ENCODE measurements around the gene STEEP1.
A peak's percentile ranks its signal among the peaks of the same experiment; 100 is the strongest.

STEEP1 gene

DNA sequence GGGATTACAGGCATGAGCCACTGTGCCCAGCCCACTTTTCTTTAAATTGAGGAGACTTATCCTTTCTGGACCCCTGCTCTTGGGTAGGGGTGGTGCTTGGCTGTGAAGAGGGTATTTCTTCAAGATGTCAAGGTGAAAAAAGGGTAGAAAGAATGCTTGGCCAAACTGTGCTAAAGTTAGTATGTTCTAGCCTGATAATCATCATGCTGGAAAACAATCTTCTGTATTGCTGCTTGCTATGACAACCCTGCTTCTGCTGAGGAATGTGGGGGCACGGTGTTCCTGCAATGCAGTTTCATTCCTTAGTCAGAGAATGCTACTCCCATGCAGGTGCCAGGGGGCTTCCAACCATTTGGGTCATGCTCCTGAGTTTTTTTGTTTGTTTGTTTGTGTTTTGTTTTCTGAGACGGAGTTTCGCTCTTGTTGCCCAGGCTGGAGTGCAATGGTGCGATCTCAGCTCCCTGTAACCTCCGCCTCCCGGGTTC is 5.2 kb upstream of the STEEP1 start:
- no peak overlapping the region for H3K27ac Mint-ChIP-seq
- H3K4me3 Mint-ChIP-seq = no peak overlapping the region
- no peaks in the 10 kb centered on the region for H3K27me3 Mint-ChIP-seq
- H3K9me3 Mint-ChIP-seq = no peaks in the 10 kb centered on the region
- DNase-seq = no peak
- no peak for ATAC-seq
- no peaks in the 10 kb centered on the region for H3K36me3 Mint-ChIP-seq (ENCODE audit: low read depth)
- peaks cover 1% of the 10 kb centered on the region for H3K4me1 Mint-ChIP-seq

DNA sequence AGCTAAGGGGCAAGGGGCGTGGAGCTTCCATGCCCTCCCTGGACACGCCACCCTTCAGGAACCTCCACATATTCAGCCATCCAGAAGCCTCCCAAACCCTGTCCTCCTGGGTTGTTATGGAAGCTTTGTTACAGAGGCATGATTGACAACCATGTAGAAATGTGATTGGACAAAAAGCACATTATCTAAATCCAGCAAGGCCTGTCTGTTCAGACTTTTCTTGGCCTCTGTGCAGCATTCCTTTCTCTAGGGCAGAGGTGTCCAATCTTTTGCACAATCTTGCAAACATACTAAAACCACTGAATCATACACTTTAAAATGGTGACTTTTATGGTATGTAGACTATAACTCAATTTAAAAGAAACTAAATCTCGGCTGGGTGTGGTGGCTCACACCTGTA is 12.7 kb downstream of the STEEP1 start:
- no peaks in the 10 kb centered on the region for H3K27me3 Mint-ChIP-seq
- peaks cover 11% of the 10 kb centered on the region for H3K4me1 Mint-ChIP-seq
- H3K9me3 Mint-ChIP-seq = no peaks in the 10 kb centered on the region
- no peak overlapping the region for H3K27ac Mint-ChIP-seq
- H3K36me3 Mint-ChIP-seq (ENCODE audit: low read depth) = peaks cover 9% of the 10 kb centered on the region
- DNase-seq = no peak
- H3K4me3 Mint-ChIP-seq = no peak overlapping the region
- ATAC-seq = no peak

- Mint-ChIP-seq H3K4me3 (no peak overlapping the region), H3K36me3 (ENCODE audit: low read depth) (no peaks in the 10 kb centered on the region), H3K9me3 (no peaks in the 10 kb centered on the region), H3K4me1 (peaks cover 11% of the 10 kb centered on the region), H3K27me3 (no peaks in the 10 kb centered on the region), H3K27ac (no peak overlapping the region)
- DNase-seq (no peak), ATAC-seq (no peak)
Observed at GRCh38 chrX:119549327-119550016, 15.7 kb downstream of the STEEP1 start.

- no peaks in the 10 kb centered on the region for H3K36me3 Mint-ChIP-seq (ENCODE audit: low read depth)
- H3K4me1 Mint-ChIP-seq = no peaks in the 10 kb centered on the region
- no peaks in the 10 kb centered on the region for H3K9me3 Mint-ChIP-seq
- H3K4me3 Mint-ChIP-seq = no peak overlapping the region
- DNase-seq = no peak
- H3K27ac Mint-ChIP-seq = no peak overlapping the region
- ATAC-seq = no peak
- no peaks in the 10 kb centered on the region for H3K27me3 Mint-ChIP-seq
Observed at GRCh38 chrX:119541188-119541587, 24.0 kb downstream of the STEEP1 start.

DNA sequence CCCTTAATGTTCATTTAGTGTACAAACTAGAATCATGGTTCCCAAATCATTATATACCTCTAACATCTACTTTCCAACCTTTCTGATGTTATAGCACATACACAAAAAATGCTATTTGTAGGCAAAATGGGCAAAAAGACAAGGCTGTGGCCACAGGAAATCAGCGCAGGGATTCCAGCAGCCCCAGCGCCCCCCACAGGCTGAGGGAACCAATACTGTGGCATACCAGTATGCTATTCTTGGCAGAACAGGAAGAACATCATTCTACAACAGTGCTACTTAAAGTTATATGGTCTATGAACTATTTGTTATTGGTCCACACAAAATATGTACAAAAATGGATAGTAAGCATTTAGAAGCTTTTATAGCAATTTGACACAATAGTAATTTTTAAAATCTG is 25.3 kb downstream of the STEEP1 start:
- Mint-ChIP-seq H3K27me3 (no peaks in the 10 kb centered on the region), H3K36me3 (ENCODE audit: low read depth) (peaks cover 5% of the 10 kb centered on the region), H3K9me3 (no peaks in the 10 kb centered on the region), H3K4me1 (no peaks in the 10 kb centered on the region), H3K4me3 (no peak overlapping the region), H3K27ac (no peak overlapping the region)
- DNase-seq (peak; percentile 2), ATAC-seq (no peak)

DNA sequence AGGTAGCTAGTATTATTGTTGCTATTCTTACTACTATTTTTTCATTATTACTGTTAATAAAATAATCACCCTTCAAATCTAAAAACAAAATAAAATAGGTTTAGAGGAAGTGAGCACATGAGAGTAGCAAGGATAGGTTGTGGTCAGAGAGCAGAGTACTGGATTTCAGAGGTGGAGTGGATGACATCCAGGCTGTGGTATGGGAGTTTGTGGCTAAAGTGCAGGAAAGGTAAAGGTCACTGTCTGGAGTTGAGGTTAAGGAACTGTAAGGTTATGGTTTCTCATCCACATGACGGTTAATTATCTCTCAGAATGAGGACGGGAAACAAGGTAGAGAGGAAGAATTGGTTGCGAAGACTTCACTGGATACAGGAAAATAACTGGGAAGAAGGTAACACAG is 27.7 kb downstream of the STEEP1 start:
- no peaks in the 10 kb centered on the region for H3K4me1 Mint-ChIP-seq
- H3K9me3 Mint-ChIP-seq = no peaks in the 10 kb centered on the region
- ATAC-seq = no peak
- no peak for DNase-seq
- no peak overlapping the region for H3K27ac Mint-ChIP-seq
- no peaks in the 10 kb centered on the region for H3K27me3 Mint-ChIP-seq
- H3K36me3 Mint-ChIP-seq (ENCODE audit: low read depth) = peaks cover 5% of the 10 kb centered on the region
- no peak overlapping the region for H3K4me3 Mint-ChIP-seq

GRCh38 chrX:119529345-119530276 is 35.6 kb downstream of the STEEP1 start:
- DNase-seq (no peak), ATAC-seq (no peak)
- Mint-ChIP-seq H3K27me3 (no peaks in the 10 kb centered on the region), H3K27ac (no peak overlapping the region), H3K36me3 (ENCODE audit: low read depth) (peaks cover 3% of the 10 kb centered on the region), H3K9me3 (no peaks in the 10 kb centered on the region), H3K4me3 (no peak overlapping the region), H3K4me1 (no peaks in the 10 kb centered on the region)

DNA sequence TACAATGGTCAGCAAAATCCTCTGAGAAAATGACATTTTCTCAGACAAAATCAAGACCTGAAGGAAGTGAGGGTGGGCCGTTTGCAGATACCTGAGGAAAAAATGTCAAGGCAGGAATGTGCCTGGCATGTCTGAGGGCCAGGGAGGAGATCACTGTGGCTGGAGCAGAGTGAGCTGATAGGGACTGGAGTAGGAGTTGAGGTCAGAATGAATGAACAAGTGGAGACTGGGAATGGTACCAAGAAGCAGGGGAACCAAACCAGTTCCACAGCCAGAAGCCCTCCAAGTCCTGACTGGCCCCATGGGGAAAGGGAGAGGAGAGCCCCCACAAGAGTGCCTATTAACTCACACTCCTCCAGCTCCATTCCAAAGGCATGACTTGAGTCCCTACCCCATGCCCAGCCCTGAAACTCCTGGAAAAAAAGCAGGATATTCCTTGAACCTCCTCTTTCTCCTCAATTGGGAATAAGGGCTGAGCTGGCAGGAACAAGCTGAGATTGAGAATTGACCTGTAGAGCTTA is 41.5 kb downstream of the STEEP1 start:
- ATAC-seq (no peak), DNase-seq (no peak)
- H3K4me3 Mint-ChIP-seq = no peak overlapping the region
- no peak overlapping the region for H3K27ac Mint-ChIP-seq
- no peaks in the 10 kb centered on the region for H3K36me3 Mint-ChIP-seq (ENCODE audit: low read depth)
- no peaks in the 10 kb centered on the region for H3K9me3 Mint-ChIP-seq
- no peaks in the 10 kb centered on the region for H3K27me3 Mint-ChIP-seq
- H3K4me1 Mint-ChIP-seq = no peaks in the 10 kb centered on the region

DNA sequence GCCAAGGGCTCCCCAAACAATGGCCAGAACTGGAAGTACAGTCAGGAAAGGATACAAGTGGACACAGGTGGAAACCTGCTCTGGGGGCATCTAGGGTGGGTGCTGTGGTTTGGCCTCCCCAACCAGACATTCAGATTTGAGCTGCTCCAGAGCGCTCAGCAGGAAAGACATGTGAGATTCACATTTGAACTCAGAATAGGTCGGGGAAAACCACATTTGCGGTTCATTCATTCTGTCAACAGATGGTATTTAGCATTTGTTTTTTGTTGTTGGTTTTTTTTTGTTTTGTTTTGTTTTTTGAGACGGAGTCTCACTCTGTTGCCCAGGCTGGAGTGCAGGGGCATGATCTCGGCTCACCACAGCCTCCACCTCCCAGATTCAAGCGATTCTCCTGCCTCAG is 44.0 kb downstream of the STEEP1 start:
- Mint-ChIP-seq H3K27ac (no peak overlapping the region), H3K9me3 (no peaks in the 10 kb centered on the region), H3K4me1 (peaks cover 2% of the 10 kb centered on the region), H3K27me3 (no peaks in the 10 kb centered on the region), H3K36me3 (ENCODE audit: low read depth) (no peaks in the 10 kb centered on the region), H3K4me3 (no peak overlapping the region)
- ATAC-seq = no peak
- no peak for DNase-seq

GRCh38 chrX:119518371-119518770 is 46.8 kb downstream of the STEEP1 start:
- ATAC-seq (no peak), DNase-seq (no peak)
- Mint-ChIP-seq H3K36me3 (ENCODE audit: low read depth) (no peaks in the 10 kb centered on the region), H3K27me3 (no peaks in the 10 kb centered on the region), H3K4me3 (no peak overlapping the region), H3K27ac (no peak overlapping the region), H3K9me3 (no peaks in the 10 kb centered on the region), H3K4me1 (peaks cover 2% of the 10 kb centered on the region)

DNA sequence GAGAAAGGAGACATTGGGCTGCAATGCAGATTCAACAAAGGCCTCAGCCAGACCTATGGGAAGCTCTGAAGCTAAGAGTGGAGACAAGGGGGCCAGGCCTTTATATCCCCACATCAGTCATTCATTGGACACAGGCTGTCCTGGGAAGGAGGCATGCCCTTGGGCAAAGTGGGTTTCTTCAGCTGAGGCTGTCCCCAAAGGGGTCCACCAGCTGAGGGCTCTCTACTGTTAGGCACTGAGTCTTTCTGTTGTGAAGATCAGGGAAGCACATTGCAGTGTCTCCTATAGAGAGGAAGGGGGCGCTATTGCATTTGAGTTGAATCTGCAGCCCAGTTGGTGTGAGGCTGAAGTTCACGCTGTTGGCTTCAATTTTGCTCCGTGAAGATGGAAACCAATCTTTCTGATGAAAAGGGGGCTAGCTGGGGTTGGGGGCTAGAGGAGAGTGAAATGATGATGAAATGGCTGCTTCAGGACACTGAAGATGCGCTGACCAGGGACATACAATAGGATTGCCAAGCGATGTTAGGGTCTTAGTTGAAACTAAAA is 49.0 kb downstream of the STEEP1 start:
- DNase-seq (peak; percentile 8), ATAC-seq (peak; percentile 84)
- H3K4me3 Mint-ChIP-seq = no peak overlapping the region
- H3K27ac Mint-ChIP-seq = peak overlapping the region; percentile 73
- peaks cover 2% of the 10 kb centered on the region for H3K4me1 Mint-ChIP-seq
- no peaks in the 10 kb centered on the region for H3K9me3 Mint-ChIP-seq
- H3K27me3 Mint-ChIP-seq = no peaks in the 10 kb centered on the region
- no peaks in the 10 kb centered on the region for H3K36me3 Mint-ChIP-seq (ENCODE audit: low read depth)

DNA sequence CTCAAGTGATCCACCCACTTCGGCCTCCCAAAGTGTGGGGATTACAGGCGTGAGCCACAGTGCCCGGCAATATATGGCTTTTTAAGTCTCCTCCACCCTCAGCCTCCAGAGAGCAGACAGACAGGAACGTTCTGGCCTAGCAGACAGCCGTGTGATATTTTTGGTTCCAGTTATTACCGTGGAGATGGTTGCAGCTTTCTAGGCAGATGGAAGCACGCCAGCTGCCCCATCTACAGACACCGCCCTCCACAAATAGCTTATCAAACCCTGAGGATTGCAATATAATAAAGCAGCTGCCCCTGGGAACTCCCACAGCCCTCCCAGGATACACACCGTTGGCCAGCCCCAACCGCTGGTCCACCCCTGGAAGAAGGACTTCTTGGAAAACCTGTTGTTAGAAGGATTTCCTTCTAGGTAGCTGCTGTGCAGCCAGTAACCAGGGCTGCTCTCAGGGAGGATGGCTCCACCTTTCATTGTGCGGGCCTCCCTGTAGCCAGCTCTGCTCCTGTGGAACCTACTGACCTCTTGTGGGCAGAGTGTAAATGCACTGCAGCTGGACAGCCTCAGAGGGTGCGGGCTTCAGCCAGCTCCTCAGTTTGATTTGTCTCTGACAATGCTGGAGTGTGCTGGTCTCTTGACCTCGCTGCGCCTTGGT is 52.9 kb downstream of the STEEP1 start:
- no peak overlapping the region for H3K27ac Mint-ChIP-seq

GRCh38 chrX:119507206-119507605 is 58.0 kb downstream of the STEEP1 start:
- Mint-ChIP-seq H3K4me3 (no peak overlapping the region), H3K9me3 (no peaks in the 10 kb centered on the region), H3K4me1 (peaks cover 14% of the 10 kb centered on the region), H3K36me3 (ENCODE audit: low read depth) (no peaks in the 10 kb centered on the region), H3K27ac (no peak overlapping the region), H3K27me3 (no peaks in the 10 kb centered on the region)
- DNase-seq (no peak), ATAC-seq (no peak)

More for the DNA sequence above, 52.9 kb downstream of the STEEP1 start:
- no peaks in the 10 kb centered on the region for H3K36me3 Mint-ChIP-seq (ENCODE audit: low read depth)
- H3K27me3 Mint-ChIP-seq = no peaks in the 10 kb centered on the region
- DNase-seq = peak; percentile 4
- H3K4me3 Mint-ChIP-seq = no peak overlapping the region
- ATAC-seq = peak; percentile 71
- H3K4me1 Mint-ChIP-seq = peaks cover 7% of the 10 kb centered on the region
- no peaks in the 10 kb centered on the region for H3K9me3 Mint-ChIP-seq

DNA sequence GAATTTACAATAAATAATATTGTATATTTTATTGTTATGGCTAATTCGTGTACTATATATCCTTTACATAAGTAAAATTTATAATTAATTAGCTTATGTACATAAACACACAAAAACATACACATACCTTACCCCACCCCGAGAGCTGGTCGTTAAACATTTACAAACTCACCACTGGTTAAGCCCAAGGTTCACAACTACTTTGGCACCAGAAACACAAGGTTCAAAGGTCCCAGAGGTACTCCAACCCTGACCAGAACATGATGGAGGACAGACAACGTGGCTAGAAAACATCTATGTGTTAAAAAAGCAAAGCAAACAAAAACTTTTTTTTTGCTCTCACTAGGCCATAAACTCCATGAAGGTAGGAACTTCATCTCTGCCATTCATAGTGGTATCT is 59.3 kb downstream of the STEEP1 start:
- Mint-ChIP-seq H3K27me3 (no peaks in the 10 kb centered on the region), H3K4me1 (peaks cover 18% of the 10 kb centered on the region), H3K27ac (no peak overlapping the region), H3K4me3 (no peak overlapping the region), H3K9me3 (no peaks in the 10 kb centered on the region), H3K36me3 (ENCODE audit: low read depth) (no peaks in the 10 kb centered on the region)
- DNase-seq = no peak
- no peak for ATAC-seq
